Loucy (cell line): ENCODE data around the gene CAPN10.

Experiments used
- EZH2phosphoT487 ChIP-seq: fragments of 200-600 bp; IDR thresholded peaks from 2 replicates; pipeline ENCODE4 v1.6.1; 2018; ENCODE audit warnings: antibody characterized with exemption, mild to moderate bottlenecking, moderate library complexity, borderline replicate concordance
- TF ChIP-seq, protein P1 (sequence below): fragments of 200-600 bp; sonication (generic); conservative IDR thresholded peaks from 2 replicates; pipeline ENCODE4 v1.5.1; 2014; ENCODE audit warnings: mild to moderate bottlenecking, antibody characterized with exemption, low read length

DNA sequence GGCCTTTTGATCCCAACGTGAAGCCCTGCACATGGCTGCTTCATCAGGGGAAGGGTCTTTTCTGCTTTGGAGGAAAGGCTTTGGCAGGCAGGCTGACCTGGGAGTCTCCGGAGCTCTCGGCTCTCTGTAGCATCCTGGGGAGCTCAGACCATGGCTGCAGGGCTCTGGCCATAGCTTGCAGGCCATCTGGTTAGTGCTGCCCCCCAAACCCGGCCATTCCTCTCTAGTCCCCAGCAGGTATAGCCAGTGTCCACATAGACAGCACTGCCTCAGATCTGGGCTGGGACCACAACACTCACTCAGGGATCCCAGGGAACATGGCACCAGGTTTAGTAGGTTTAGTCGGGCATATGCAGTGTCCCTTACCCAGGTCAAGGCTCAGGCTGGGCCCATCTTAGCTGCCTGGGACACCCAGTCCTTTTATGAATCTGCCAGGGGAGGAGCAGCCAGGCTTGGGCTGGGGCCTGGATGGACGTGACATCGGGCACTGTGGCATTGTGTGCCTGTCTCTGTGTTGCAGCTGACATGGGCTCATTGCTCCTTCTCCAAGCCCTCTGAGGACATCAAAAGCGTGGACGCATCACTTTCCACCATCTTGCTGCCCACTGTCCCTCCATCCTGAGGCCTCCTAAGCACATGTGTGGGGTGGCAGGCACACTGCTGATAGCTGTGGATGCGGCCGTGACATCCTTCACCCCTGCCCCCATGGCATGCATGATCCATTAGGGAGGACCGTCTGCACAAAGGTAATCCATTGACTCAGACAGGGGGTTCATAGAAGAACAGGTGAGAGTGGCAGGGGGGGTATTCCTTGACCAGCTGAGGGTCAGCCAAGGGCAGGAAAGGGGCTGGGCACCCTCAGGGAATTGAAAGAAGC lies 19.6 kb downstream of the CAPN10 start:
- no peak for TF ChIP-seq EZH2phosphoT487
- TF ChIP-seq, protein P1, sequence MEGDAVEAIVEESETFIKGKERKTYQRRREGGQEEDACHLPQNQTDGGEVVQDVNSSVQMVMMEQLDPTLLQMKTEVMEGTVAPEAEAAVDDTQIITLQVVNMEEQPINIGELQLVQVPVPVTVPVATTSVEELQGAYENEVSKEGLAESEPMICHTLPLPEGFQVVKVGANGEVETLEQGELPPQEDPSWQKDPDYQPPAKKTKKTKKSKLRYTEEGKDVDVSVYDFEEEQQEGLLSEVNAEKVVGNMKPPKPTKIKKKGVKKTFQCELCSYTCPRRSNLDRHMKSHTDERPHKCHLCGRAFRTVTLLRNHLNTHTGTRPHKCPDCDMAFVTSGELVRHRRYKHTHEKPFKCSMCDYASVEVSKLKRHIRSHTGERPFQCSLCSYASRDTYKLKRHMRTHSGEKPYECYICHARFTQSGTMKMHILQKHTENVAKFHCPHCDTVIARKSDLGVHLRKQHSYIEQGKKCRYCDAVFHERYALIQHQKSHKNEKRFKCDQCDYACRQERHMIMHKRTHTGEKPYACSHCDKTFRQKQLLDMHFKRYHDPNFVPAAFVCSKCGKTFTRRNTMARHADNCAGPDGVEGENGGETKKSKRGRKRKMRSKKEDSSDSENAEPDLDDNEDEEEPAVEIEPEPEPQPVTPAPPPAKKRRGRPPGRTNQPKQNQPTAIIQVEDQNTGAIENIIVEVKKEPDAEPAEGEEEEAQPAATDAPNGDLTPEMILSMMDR, result no peak
